GM18519 (cell line): ENCODE measurements around the gene PIKFYVE.
"Not testable (repeated sequence)": the region's sequence is repeated elsewhere in the genome, so short reads cannot be mapped to it uniquely, and the experiment has no call there.

Experiments
- ATAC-seq: cut with Tn5 transposase; IDR thresholded peaks from one replicate; pipeline ENCODE4 v1.9.1; 2021; ENCODE audit warnings: mild to moderate bottlenecking, moderate library complexity; ENCODE audit not compliant: unreplicated experiment, low FRiP score

PIKFYVE gene

DNA sequence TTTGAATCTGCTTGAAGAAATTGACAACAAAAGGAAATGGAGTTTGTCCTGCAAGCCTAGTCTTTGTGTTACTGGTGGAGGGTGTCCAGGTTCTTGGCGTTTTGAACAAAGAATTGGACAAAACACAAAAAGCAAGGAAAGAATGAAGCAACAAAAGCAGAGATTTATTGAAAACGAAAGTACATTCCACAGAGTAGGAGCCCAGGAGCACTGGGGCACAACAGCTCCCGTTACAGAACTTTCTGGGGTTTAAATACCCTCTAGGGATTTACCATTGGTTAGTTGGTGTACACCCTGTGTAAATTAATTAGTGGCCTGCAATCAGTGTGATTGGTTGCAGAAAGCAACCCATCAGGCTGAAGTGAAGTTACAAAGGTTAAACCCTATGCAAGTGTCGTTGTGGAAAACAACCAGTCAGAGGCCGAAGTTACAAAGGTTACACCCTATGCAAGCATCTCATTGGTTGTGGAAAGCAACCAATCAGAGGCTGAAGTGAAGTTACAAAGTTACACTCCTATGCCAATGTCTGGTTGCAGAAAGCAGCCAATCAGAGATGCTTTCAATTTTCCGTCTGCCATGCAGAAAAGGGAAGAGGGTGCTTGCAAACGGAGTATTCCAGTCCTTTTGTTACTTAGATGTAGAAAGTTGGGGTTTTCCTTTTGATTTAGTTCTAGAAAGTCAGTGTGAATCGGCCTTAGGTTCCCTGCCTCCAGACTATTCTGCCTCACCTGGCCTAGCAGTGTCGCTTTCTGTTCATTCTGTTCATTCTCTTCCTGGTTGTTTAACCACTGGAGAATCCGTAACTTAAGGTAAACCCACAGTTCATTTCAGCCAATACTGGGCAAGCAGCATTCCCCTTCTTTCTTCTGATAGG lies 92.9 kb downstream of the PIKFYVE start:
- no peak for ATAC-seq

DNA sequence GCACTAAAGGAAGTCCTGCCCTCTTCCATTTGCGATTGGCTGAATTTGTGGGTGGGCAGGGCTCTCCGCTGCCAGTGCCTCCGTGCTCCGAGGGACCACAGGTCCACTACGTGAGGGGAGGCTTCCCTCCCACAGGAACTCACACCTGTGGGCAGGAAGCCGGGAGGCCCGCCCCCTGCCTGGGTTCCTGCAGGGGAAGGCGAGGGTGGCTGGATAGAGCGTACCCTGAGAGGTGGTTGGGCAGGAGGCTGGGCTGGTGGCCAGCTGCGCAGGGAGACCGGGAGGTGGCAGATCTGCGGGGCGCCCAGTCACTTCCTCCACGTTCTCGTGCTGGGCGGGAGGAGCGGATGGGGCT lies 93.6 kb downstream of the PIKFYVE start:
- ATAC-seq = no peak

- ATAC-seq = no peak
Observed at GRCh38 chr2:208360259-208361076, 94.4 kb downstream of the PIKFYVE start.

DNA sequence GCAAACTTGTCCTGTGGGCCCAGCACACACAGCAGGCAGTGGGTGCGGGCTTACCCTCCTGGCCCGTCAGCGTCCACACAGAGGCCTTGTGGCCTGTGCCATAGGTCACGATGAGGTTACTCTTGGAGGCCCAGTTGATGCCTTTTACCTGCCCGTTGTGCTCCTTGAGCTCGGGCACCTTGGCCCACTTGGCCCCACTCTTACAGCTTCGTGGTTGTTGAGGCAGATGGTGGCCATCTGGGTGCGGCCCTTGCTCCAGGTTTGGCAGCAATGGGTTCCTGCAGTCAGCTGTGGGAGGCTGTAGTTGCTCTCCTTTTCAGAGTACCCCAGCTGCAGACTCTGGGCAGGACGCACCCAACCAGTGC lies 95.0 kb downstream of the PIKFYVE start:
- no peak for ATAC-seq

GRCh38 chr2:208363485-208363884 lies 97.4 kb downstream of the PIKFYVE start:
- peak; percentile 57 for ATAC-seq

- ATAC-seq = peak; percentile 43
Observed at GRCh38 chr2:208366215-208367127, 100.4 kb downstream of the PIKFYVE start.

DNA sequence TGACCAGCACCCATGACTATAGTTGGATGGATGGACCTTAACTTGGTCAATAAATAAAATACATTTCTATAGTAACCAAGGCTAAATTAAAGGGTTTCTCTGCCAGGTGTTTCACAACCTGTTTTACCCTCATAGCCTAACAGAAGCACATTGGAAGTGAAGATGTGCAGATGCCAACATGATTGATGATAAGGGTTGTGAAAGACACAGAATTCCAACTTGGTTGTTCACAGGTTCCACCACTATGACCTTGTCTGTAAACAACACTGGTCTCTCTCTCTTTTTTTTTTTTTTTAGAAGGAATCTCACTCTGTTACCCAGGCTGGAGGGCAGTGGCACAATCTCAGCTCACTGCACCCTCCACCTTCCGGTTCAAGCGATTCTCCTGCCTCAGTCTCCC lies 103.0 kb downstream of the PIKFYVE start:
- no peak for ATAC-seq

- no peak for ATAC-seq
Observed at GRCh38 chr2:208370881-208371633, 105.0 kb downstream of the PIKFYVE start.

GRCh38 chr2:208371634-208371935 lies 105.5 kb downstream of the PIKFYVE start:
- no peak for ATAC-seq

- no peak for ATAC-seq
Observed at GRCh38 chr2:208373460-208374089, 107.5 kb downstream of the PIKFYVE start.

GRCh38 chr2:208375491-208376068 lies 109.5 kb downstream of the PIKFYVE start:
- ATAC-seq = no peak

DNA sequence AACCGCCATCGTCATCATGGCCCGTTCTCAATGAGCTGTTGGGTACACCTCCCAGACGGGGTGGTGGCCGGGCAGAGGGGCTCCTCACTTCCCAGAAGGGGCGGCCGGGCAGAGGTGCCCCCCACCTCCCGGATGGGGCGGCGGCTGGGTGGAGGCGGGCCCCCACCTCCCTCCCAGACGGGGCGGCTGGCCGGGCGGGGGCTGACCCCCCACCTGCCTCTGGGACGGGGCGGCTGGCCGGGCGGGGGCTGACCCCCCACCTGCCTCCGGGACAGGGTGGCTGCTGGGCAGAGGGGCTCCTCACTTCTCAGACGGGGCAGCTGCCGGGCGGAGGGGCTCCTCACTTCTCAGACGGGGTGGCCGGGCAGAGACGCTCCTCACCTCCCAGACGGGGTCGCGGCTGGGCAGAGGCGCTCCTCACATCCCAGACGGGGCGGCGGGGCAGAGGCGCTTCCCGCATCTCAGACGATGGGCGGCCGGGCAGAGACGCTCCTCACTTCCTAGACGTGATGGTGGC lies 111.3 kb downstream of the PIKFYVE start:
- not testable (repeated sequence) for ATAC-seq

DNA sequence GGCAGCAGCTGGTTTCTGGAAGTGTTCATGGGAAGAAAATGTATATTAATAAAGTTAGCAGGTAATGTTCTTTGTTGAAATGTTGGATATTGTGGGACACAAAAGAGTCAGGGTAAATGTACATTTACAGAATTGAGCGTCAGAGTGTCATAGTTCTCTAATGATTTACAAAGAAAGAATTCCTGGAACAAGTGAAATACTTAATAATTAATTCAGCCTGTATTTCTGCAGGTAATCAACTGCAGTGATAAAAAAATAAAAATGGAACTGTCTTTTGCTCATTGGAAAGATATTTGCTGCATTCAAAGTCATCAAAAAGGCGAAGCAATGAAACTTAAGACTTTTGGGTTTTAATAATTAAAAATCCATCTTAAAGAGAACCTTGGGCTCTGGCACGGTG lies 113.1 kb downstream of the PIKFYVE start:
- no peak for ATAC-seq

- ATAC-seq = no peak
Observed at GRCh38 chr2:208384637-208385036, 118.6 kb downstream of the PIKFYVE start.

- ATAC-seq = no peak
Observed at GRCh38 chr2:208386541-208386940, 120.5 kb downstream of the PIKFYVE start.

DNA sequence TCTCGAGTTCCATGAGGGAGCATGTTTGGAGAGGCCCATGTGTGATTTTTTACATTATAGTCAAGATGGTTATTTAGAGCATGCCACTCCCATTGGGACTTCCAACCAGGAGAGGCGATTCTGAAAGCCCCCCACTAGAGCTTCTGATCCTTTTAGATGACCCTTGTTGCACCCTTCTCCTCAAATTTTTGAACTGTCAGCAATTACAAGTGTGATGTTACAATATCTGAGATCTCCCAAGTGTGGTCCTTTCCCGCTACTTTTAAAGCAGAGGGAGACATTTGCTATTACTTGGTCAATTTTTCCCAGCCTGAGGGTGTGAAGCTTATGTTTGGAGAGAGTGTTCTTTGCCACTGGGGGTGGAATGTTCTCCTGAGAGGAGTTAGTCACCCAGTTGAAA lies 123.9 kb downstream of the PIKFYVE start:
- no peak for ATAC-seq

GRCh38 chr2:208392300-208392699 lies 126.2 kb downstream of the PIKFYVE start:
- ATAC-seq = no peak

GRCh38 chr2:208396796-208397195 lies 130.7 kb downstream of the PIKFYVE start:
- ATAC-seq = not testable (repeated sequence)

- no peak for ATAC-seq
Observed at GRCh38 chr2:208399201-208399600, 133.1 kb downstream of the PIKFYVE start.
